Osteoblast (primary cell): ENCODE measurements around the gene JPH3. TPM values are rescaled to one million over a fixed set of nuclear protein-coding genes. Genes with fewer than 3 reads are reported as not detected.

ENCODE experiments used
- DNase-seq: peaks from one replicate; pipeline ENCODE4 v3.0.0; 2011; ENCODE audit warnings: low spot score, mixed read lengths; ENCODE audit not compliant: insufficient read length; ENCODE audit errors: missing footprints
- H2AFZ ChIP-seq: 2 replicates; pipeline ENCODE4 v1.6.0; 2011; ENCODE audit warnings: mild to moderate bottlenecking, low read length
- H3K27ac ChIP-seq: 2 replicates; pipeline ENCODE4 v1.5.1; 2011; ENCODE audit warnings: mild to moderate bottlenecking, low read depth, low read length, moderate library complexity
- H3K27me3 ChIP-seq: 2 replicates; pipeline ENCODE4 v1.6.0; 2012; ENCODE audit warnings: mild to moderate bottlenecking, control low read depth, inconsistent platforms, low read length, moderate library complexity; ENCODE audit not compliant: insufficient read depth
- H3K36me3 ChIP-seq: 2 replicates; pipeline ENCODE4 v1.5.1; 2011; ENCODE audit warnings: mild to moderate bottlenecking, low read length, control low read depth, moderate library complexity; ENCODE audit not compliant: insufficient read depth
- H3K4me1 ChIP-seq: 2 replicates; pipeline ENCODE4 v1.5.1; 2011; ENCODE audit warnings: mild to moderate bottlenecking, low read length, control low read depth, moderate library complexity; ENCODE audit not compliant: insufficient read depth
- H3K4me2 ChIP-seq: 2 replicates; pipeline ENCODE4 v1.6.0; 2011; ENCODE audit warnings: mild to moderate bottlenecking, low read length; ENCODE audit not compliant: insufficient read depth
- H3K4me3 ChIP-seq: fragments of 200-600 bp; sonication (generic); 3 replicates; pipeline ENCODE4 v1.5.1; 2012; ENCODE audit warnings: mild to moderate bottlenecking, low read length, inconsistent platforms; ENCODE audit not compliant: insufficient read depth
- H3K79me2 ChIP-seq: 2 replicates; pipeline ENCODE4 v1.6.0; 2012; ENCODE audit warnings: mild to moderate bottlenecking, low read length, control low read depth, inconsistent platforms; ENCODE audit not compliant: insufficient read depth
- H3K9me3 ChIP-seq: 2 replicates; pipeline ENCODE4 v1.5.1; 2011; ENCODE audit warnings: low read depth, low read length, control low read depth
- H4K20me1 ChIP-seq: 2 replicates; pipeline ENCODE4 v1.6.0; 2012; ENCODE audit warnings: mild to moderate bottlenecking, low read length, control low read depth; ENCODE audit not compliant: insufficient read depth
- CTCF ChIP-seq: IDR thresholded peaks from 2 replicates; pipeline ENCODE4 v1.5.1; 2011; ENCODE audit warnings: mild to moderate bottlenecking, low read depth, low read length, moderate library complexity; ENCODE audit errors: extremely low read depth
- total RNA-seq: library from RNA; depleted of rRNA; stranded (reverse); fragments of >200 nt; gene quantifications from 2 replicates; pipeline ENCODE4 v1.2.3, GENCODE V29; 2012

Gene JPH3
- total RNA-seq, 1 donor: not detected

GRCh38 chr16:87597324-87597830 is 4.9 kb upstream of the JPH3 start:
- H3K79me2 ChIP-seq: no peaks in the 10 kb centered on the region
- peaks cover 38% of the 10 kb centered on the region for H3K27me3 ChIP-seq
- peaks cover 4% of the 10 kb centered on the region for H3K4me1 ChIP-seq
- H3K36me3 ChIP-seq: no peaks in the 10 kb centered on the region
- no peak overlapping the region for H2AFZ ChIP-seq
- TF ChIP-seq CTCF: no peak
- no peak for DNase-seq
- no peaks in the 10 kb centered on the region for H4K20me1 ChIP-seq
- no peak overlapping the region for H3K4me2 ChIP-seq
- no peak overlapping the region for H3K4me3 ChIP-seq
- H3K27ac ChIP-seq: no peak overlapping the region
- H3K9me3 ChIP-seq: peaks cover 2% of the 10 kb centered on the region

- H3K4me1 ChIP-seq: peaks cover 4% of the 10 kb centered on the region
- no peaks in the 10 kb centered on the region for H3K36me3 ChIP-seq
- H3K4me2 ChIP-seq: no peak overlapping the region
- TF ChIP-seq CTCF: no peak
- no peak overlapping the region for H3K27ac ChIP-seq
- H3K4me3 ChIP-seq: no peak overlapping the region
- H4K20me1 ChIP-seq: no peaks in the 10 kb centered on the region
- H3K27me3 ChIP-seq: peaks cover 45% of the 10 kb centered on the region
- DNase-seq: peak; percentile 90
- H3K9me3 ChIP-seq: peaks cover 2% of the 10 kb centered on the region
- no peaks in the 10 kb centered on the region for H3K79me2 ChIP-seq
- no peak overlapping the region for H2AFZ ChIP-seq
Measured at GRCh38 chr16:87598431-87598830, 3.9 kb upstream of the JPH3 start.

GRCh38 chr16:87600246-87600645 is 2.1 kb upstream of the JPH3 start:
- Histone ChIP-seq H3K79me2 (no peaks in the 10 kb centered on the region), H3K9me3 (peaks cover 2% of the 10 kb centered on the region), H3K27me3 (peaks cover 56% of the 10 kb centered on the region), H3K4me1 (peaks cover 4% of the 10 kb centered on the region), H3K36me3 (no peaks in the 10 kb centered on the region), H3K4me3 (no peak overlapping the region), H4K20me1 (no peaks in the 10 kb centered on the region), H3K4me2 (no peak overlapping the region), H3K27ac (no peak overlapping the region), H2AFZ (no peak overlapping the region)
- TF ChIP-seq CTCF: no peak
- DNase-seq: peak; percentile 66

GRCh38 chr16:87601401-87601981 is 817 bp upstream of the JPH3 start:
- Histone ChIP-seq H2AFZ (no peak overlapping the region), H3K27me3 (peaks cover 67% of the 10 kb centered on the region), H3K4me2 (no peak overlapping the region), H3K27ac (no peak overlapping the region), H3K4me1 (peaks cover 4% of the 10 kb centered on the region), H3K36me3 (no peaks in the 10 kb centered on the region), H3K79me2 (no peaks in the 10 kb centered on the region), H4K20me1 (no peaks in the 10 kb centered on the region), H3K4me3 (no peak overlapping the region), H3K9me3 (peaks cover 2% of the 10 kb centered on the region)
- TF ChIP-seq CTCF: no peak
- peak; percentile 66 for DNase-seq
